ENCODE results near the gene ALK.

DNA sequence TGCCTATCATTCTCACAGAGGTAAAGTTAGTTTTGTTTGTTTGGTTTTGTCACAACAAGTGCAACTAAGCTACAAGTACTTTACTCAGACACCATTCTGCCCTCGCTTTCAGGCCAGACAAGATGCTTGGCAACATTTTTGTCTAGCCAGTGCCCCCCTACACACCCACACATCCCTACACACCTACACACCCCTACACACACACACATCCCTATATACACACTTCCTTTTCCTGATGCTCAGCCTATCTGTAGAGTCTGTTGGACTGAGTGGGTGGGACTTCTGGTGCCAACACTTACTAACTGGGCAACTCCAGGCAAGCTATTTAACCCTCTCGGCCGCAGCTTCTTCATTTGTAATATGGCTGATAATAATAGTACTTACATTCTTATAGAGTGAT lies 161.4 kb downstream of the ALK start:
- TF ChIP-seq, protein P1, sequence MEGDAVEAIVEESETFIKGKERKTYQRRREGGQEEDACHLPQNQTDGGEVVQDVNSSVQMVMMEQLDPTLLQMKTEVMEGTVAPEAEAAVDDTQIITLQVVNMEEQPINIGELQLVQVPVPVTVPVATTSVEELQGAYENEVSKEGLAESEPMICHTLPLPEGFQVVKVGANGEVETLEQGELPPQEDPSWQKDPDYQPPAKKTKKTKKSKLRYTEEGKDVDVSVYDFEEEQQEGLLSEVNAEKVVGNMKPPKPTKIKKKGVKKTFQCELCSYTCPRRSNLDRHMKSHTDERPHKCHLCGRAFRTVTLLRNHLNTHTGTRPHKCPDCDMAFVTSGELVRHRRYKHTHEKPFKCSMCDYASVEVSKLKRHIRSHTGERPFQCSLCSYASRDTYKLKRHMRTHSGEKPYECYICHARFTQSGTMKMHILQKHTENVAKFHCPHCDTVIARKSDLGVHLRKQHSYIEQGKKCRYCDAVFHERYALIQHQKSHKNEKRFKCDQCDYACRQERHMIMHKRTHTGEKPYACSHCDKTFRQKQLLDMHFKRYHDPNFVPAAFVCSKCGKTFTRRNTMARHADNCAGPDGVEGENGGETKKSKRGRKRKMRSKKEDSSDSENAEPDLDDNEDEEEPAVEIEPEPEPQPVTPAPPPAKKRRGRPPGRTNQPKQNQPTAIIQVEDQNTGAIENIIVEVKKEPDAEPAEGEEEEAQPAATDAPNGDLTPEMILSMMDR (conservative IDR thresholded peaks at IDR 0.05 in 1 of 2, IDR thresholded peaks at IDR 0.05 in 1 of 2; ENCODE audit: low read depth in 1 of 2, low read length in 2 of 2), result no peak
- TF ChIP-seq EZH2 (IDR thresholded peaks at IDR 0.05; ENCODE audit: low read length, missing control alignments), result no peak
